SHP77 (cell line): ENCODE measurements around the gene CCDC68.
"Not testable (repeated sequence)": the region's sequence is repeated elsewhere in the genome, so short reads cannot be mapped to it uniquely, and the experiment has no call there.

Source experiments
- DNase-seq, 2 experiments: peaks; one replicate each; lab custom pipeline; 2025; lab: John Stamatoyannopoulos, UW

Gene CCDC68, protein sequence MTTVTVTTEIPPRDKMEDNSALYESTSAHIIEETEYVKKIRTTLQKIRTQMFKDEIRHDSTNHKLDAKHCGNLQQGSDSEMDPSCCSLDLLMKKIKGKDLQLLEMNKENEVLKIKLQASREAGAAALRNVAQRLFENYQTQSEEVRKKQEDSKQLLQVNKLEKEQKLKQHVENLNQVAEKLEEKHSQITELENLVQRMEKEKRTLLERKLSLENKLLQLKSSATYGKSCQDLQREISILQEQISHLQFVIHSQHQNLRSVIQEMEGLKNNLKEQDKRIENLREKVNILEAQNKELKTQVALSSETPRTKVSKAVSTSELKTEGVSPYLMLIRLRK

GRCh38 chr18:54958704-54959625 is at the start of gene CCDC68:
Gene CCDC68, minus strand, starts transcription at chr18:54959461. Its CDS starts 16,670 bp downstream, at chr18:54942791.
- DNase-seq, result no peak

DNA sequence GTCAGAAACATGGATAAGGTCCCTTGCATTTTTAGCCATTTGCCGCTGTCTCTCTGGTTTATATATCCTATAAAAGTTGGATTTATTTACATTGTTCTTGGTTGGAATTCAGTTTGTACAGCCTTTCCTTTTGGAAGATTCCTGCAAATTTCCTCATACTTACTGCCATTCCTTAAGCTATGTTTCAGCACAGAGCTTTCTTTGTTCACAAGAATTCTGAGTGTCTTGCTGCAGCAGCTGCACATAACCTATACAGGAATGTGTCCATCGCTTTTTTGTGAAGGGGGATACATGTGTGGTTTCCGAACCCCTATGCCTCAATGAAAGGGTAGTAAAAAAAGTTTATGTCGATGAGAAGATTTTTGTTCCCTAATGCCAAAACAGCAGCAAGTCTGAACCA is 48.3 kb upstream of the CCDC68 start:
- DNase-seq, result no peak

DNA sequence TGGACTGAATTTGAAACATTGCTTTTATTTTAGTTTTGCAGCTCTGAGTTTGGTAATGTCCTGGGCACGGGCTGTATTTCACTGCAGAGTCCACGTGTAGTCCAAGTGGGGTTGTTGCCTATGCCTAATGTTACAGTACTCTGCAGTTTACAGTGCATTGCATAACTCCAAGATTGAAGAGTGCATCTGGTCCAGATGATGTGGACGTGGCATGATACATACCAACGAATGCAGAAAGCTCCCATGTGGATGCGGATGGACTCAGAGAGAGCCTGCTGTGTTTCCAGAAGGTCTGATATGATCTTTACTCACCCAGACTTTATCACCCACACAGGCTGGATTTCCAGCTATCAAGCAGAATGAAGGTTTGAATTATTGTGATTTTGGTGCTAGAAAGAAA is 44.4 kb upstream of the CCDC68 start:
- no peak for DNase-seq

GRCh38 chr18:55002261-55002660 is 43.0 kb upstream of the CCDC68 start:
- no peak for DNase-seq

GRCh38 chr18:55001394-55002024 is 42.2 kb upstream of the CCDC68 start:
- no peak for DNase-seq

DNA sequence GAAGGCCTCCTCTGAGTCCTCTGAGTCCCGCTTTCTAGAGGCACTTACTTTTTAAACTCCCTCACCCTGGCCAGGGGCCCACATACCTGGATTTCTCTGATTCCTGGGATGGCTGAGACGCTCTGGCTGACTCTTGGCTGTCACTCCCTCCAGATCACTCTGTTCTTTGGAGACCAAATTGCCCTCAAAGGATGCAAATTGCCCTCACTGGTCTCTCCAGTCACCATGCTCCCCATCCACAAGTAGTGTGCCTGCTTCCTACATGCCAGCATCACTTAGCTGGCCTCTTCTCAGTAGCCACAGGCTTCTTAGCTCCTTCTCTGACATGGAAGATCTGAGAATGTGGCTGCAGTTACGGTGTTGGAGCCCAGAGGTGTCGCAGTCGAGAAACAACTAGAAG is 41.3 kb upstream of the CCDC68 start:
- no peak for DNase-seq

GRCh38 chr18:54999016-54999415 is 39.8 kb upstream of the CCDC68 start:
- no peak for DNase-seq

DNA sequence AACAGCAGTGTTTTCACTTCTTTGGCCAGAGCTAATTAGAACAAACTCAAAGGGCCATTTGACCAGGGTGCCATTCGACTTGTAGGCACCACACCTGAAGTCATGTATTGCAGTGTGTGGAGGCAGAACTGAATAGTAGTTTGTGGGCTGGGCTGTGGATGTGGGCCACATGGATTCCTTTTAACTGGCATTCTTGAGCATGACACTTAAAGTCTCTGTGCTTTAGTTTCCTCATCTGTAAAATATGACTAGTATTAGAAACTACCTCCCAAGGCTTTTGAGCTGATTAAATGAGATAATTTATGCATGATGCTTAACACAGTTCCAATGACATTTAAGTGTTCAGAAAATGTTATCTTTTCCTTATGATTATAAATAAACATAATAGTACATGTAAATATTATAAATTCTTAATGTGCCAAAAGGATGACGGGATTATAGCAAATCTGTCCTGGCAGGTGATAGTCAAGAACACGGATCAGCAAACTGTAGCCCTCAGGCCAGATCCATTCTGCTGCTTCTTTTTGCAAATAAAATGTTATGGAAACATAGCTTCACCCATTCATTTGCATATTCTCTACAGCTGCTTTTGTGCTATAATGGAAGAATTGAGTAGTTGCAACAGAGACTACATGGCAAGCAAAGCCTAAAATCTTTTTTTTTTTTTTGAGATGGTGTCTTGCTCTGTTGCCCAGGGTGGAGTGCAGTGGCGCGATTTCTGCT is 36.3 kb upstream of the CCDC68 start:
- no peak for DNase-seq

GRCh38 chr18:54991981-54992380 is 32.7 kb upstream of the CCDC68 start:
- no peak for DNase-seq

DNA sequence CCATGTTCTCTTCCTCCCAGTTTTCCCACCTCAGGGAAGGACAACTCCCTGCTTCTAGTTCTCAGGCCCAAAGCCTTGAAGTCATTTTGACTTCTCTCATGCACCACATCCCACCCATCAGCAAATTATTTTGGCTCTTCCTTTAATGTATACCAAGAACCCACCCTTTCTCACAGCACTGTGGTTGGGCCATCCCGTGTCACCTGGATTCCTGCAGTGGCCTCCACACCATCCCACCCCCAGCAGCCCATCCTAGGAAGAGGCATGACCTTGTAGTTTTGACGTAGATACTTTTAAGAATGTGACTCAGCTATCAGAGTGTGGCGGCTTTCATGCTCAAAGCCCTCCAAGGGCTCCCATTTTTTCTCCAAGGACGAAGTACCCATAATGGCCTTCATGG is 25.6 kb upstream of the CCDC68 start:
- no peak for DNase-seq

GRCh38 chr18:54983791-54984190 is 24.5 kb upstream of the CCDC68 start:
- DNase-seq, result no peak

- DNase-seq, result peak; percentile 22 to 39
These were observed 23.9 kb upstream of the CCDC68 start for GRCh38 chr18:54983041-54983686.

GRCh38 chr18:54981076-54981475 is 21.8 kb upstream of the CCDC68 start:
- DNase-seq, result no peak

- DNase-seq, result no peak
These were observed 16.3 kb upstream of the CCDC68 start for GRCh38 chr18:54975598-54975997.

- no peak for DNase-seq
These were observed 13.8 kb upstream of the CCDC68 start for GRCh38 chr18:54973046-54973445.

DNA sequence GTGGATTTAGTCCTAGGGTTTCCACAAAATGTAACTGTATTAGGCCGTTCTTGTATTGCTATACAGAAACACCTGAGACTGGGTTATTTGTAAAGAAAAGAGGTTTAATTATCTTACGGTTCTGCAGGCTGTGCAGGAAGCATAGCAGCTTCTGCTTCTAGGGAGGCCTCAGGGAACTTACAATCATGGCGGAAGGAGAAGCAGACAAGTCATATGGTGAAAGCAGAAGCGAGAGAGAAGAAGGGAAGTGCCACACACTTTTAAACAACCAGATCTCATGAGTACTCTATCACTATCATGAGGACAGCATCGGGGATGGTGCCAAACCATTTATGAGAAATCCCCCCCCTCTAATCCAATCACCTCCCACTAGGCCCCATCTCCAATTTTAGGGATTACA is 9.5 kb upstream of the CCDC68 start:
- no peak for DNase-seq

DNA sequence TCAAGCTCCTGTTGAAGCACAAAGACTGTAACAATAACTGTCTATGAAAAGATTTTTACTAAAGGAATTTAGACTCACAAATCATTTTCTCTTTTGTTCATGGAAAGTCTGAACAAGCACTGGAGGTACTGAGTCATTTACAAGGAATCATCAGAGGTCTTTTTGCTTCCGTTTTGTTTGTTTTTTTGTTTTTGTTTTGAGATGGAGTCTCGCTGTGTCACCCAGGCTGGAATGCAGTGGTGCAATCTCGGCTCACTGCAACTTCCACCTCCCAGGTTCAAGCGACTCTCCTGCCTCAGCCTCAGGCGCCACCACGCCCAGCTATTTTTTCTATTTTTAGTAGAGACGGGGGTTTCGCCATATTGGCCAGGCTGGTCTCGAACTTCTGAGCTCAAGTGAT is 9.0 kb upstream of the CCDC68 start:
- DNase-seq, result not testable (repeated sequence)

- no peak for DNase-seq
These were observed 8.5 kb upstream of the CCDC68 start for GRCh38 chr18:54967786-54968185.

GRCh38 chr18:54964741-54965140 is 5.5 kb upstream of the CCDC68 start:
- DNase-seq, result no peak

GRCh38 chr18:54962919-54963645 is 3.8 kb upstream of the CCDC68 start:
- no peak for DNase-seq

- DNase-seq, result no peak
These were observed 2.6 kb upstream of the CCDC68 start for GRCh38 chr18:54961868-54962267.
